Measurements from ENCODE around the gene FIGN. TPM values are rescaled to one million over a fixed set of nuclear protein-coding genes. Genes with fewer than 3 reads are reported as not detected.

FIGN gene
- total RNA-seq, 1 experiment from 2014 or later: 19.4 TPM

GRCh38 chr2:163626208-163626607 is 109.6 kb downstream of the FIGN start:
- no peaks in the 10 kb centered on the region for H3K9me3 Mint-ChIP-seq
- no peak overlapping the region for H3K27ac Mint-ChIP-seq
- H3K4me3 Mint-ChIP-seq: no peak overlapping the region
- peaks cover 28% of the 10 kb centered on the region for H3K4me1 Mint-ChIP-seq
- H3K27me3 Mint-ChIP-seq (ENCODE audit: low read depth): no peaks in the 10 kb centered on the region
- no peak for DNase-seq (ENCODE audit: low spot score)
- no peak for ATAC-seq
- CTCF ChIA-PET: interaction anchor here (3.8 kb wide), 1 partner anchor 15 kb away, joined by 10 read pairs; no protein-coding TSS in a partner anchor
- TF ChIP-seq ZNF138 (CRISPR knock-in tag; conservative IDR thresholded peaks at IDR 0.05): no peak
- TF ChIP-seq CREM (CRISPR knock-in tag; IDR thresholded peaks at IDR 0.05): no peak
- no peak for TF ChIP-seq ZSCAN18 (CRISPR knock-in tag; IDR thresholded peaks at IDR 0.05)
- no peak for TF ChIP-seq RORB (CRISPR knock-in tag; IDR thresholded peaks at IDR 0.05)
- TF ChIP-seq CBFB (CRISPR knock-in tag; IDR thresholded peaks at IDR 0.05; ENCODE audit: low read depth): no peak
- TF ChIP-seq PREB (CRISPR knock-in tag; IDR thresholded peaks at IDR 0.05; ENCODE audit: borderline replicate concordance): no peak
- TF ChIP-seq SP1 (CRISPR knock-in tag; conservative IDR thresholded peaks at IDR 0.05): no peak
- no peak for TF ChIP-seq ATF1 (CRISPR knock-in tag; IDR thresholded peaks at IDR 0.05)
- TF ChIP-seq NR2C2 (CRISPR knock-in tag; IDR thresholded peaks at IDR 0.05): no peak
- TF ChIP-seq MYBL2 (CRISPR knock-in tag; IDR thresholded peaks at IDR 0.05): no peak
- no peak for TF ChIP-seq ZNF532 (CRISPR knock-in tag; IDR thresholded peaks at IDR 0.05; ENCODE audit: borderline replicate concordance)
- no peak for TF ChIP-seq E2F4 (CRISPR knock-in tag; IDR thresholded peaks at IDR 0.05; ENCODE audit: borderline replicate concordance, low read depth)
- TF ChIP-seq TP53 (CRISPR knock-in tag; IDR thresholded peaks at IDR 0.05): no peak
- no peak for TF ChIP-seq JAZF1 (CRISPR knock-in tag; IDR thresholded peaks at IDR 0.05)
- TF ChIP-seq ZNF121 (CRISPR knock-in tag; IDR thresholded peaks at IDR 0.05): no peak
- TF ChIP-seq FOXP1 (CRISPR knock-in tag; IDR thresholded peaks at IDR 0.05; ENCODE audit: borderline replicate concordance): no peak
- TF ChIP-seq ZMAT4 (CRISPR knock-in tag; IDR thresholded peaks at IDR 0.05): no peak
- TF ChIP-seq ERG (CRISPR knock-in tag; IDR thresholded peaks at IDR 0.05): no peak
- H3K36me3 Mint-ChIP-seq: no peaks in the 10 kb centered on the region
- POLR2A ChIA-PET: interaction anchor here (0.5 kb wide), 1 partner anchor 23 kb away, joined by 3 read pairs; no protein-coding TSS in a partner anchor
